GM19452 (cell line): ENCODE data around the gene WWOX.

Experiments
- ATAC-seq: cut with Tn5 transposase; IDR thresholded peaks from one replicate; pipeline ENCODE4 v1.9.1; 2021; ENCODE audit not compliant: unreplicated experiment

The WWOX gene

DNA sequence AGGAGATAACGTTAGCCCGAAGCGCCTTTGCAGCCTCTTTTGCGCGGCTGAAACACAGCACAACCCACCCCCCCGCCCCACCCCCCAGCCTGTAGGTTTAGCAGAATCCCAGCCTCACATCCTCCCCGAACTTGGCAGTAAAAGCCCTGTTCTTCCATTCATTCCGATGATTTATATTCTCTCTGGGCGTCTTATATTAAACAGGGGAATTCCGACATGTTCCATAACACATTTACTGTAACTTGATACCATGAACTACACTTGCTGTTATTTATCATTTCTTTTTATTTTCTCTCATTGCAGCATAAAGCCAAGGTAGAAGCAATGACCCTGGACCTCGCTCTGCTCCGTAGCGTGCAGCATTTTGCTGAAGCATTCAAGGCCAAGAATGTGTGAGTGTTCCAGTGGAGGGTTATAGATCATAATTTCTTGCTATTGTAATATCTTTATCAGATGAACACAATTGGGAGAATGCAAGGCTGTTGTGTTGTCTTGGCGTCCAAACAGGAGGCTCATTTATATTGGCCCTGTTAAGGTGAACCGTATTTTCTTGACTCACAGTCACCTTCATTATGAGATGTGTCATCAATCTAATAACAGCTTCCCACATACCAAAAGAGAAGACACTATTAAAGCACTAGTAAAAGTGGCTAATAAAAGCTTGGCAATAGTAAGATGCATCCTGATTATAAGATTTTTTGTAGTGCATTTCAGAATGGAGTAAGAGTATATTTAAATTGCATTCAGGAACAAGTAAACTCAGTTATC lies 287.3 kb downstream of the WWOX start:
- ATAC-seq: no peak

DNA sequence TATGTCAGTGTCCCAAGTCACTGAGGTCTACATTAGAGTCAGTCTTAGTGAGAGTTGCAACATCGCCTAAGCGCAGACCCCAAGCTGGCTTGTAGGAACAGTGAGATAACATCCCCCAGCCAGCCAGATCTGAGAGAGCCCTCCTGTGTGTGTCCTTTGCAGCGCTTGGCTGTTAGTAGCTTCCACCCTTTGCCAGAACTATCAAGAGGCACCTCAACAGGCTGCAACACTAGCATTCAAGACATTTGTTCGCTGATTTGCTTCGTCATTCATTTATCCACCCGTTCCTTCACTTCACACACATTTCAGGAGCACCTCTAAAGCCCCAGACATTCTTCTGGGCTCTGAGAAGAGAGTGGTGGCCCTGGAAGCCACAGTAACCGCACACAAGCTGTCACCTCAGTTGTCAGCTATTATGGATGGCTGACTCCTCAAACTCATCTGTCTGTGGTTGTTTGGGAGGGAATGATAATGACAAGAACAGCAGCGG lies 289.6 kb downstream of the WWOX start:
- ATAC-seq: no peak

DNA sequence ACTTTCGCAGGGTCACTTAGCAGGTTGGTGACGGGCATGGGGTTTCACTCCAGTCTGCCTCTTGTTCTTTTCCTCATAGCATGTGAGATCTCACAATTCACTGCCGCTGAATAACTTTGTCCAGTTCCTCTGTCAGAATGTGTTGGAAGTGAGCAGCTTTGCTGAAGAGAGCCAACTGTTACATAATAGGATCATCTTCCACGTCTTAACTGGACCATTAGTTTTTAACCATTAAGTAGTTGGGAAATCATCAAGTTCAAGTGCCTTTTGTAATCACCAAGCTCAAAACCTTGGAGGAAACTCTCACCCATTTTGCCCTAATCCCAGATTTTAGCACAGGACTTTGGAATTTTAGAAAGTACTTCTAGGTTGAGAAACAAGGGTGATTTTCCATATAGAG lies 290.6 kb downstream of the WWOX start:
- no peak for ATAC-seq

DNA sequence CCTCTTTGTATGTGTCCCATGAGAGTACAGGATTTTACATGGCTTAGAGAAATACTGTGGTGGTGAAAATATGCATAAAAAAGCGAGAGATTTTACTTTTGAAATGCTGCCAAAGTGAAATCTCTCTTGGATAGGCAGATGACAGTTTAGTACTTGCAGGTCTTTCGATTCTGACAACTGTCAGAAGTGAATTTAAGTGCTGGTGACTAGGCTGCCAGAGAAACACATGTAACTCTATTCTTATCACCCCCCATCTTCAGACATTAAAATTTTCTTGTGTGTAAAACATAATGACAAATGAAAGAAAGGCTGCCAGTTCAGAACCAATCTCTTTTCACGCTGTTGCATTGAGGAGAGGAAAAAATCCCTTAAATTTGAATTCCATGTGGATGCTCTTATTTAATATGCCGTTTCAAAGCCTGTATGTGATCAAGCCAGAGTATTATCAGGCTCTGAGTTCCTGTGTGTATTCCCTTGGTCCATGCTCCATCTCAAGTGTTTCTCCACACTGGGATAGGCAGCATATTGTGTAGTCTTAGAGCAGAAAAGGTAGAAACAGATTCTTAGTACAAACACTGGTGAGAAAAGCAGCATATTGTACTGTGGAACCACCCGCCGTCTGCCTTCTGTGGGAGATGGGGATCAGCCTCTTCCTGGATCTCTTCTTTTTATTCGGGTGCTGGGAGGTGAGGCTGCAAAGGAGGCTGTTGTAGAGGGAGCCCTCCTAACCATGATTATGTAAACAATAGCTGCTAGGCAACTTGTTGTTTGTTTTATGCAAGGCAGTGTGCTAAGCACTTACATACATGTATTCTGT lies 291.3 kb downstream of the WWOX start:
- no peak for ATAC-seq

DNA sequence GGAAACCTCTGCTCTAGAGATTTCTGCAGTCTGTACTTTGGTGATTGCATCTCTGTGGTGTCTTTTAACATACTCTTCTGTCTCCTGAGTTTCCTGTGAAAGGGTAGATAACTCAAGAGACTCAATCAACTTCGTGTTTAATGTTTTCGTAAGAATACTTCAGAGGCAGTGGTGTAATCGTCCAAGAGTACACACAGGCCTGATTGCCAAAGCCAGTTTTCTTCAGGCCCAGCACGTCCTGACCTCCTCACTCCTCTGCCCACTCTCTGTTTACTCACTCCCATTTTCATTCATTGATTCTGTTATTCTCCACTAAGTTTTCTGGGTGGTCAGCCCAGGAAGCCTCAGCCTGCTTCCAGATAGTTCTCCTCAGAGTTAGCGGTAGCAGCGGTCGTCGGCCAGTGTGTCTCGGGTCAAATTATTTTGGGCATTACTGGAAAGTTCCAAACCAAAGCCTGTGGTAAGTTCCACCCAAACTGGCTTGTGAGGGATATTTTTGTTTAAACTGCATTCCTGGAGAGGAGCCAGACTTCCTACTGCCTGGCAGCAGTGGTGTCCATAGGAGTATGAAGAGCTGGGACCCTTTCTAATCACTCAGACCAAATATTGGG lies 293.2 kb downstream of the WWOX start:
- no peak for ATAC-seq

DNA sequence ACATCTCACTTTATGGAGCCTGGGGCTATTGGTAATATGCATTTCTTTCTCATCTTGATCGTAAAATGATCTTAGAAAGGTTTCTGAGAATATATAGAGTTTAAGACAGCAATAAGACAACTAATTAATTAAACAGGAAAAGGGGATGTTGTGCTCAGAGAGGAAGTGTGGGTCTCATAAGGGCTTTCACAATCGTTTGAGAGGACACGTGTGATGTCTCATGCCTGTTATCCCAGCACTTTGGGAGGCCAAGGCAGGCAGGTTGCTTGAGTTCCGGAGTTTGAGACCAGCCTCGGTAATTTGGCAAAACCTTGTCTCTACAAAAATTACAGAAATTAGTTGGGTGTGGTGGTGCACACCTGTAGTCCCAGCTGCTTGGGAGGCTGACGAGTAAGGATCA lies 295.6 kb downstream of the WWOX start:
- ATAC-seq: no peak

DNA sequence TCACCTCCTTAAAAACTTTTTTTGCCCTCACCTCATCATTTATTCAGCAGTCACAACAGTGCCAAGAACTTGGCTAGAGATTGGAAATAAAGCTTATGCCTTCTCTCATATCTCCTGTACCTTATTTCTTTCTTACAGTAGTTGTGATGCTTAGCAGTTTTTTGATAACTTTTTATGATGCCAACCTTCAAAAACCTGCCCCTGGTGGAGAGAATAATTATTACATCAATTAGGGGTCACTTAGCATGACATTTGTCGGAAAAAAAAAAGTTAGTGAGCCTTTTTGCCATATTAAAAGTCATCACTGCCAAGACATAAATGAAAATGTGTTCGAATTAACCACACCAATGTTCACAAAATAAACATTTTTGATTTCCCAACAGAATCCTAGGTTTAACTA lies 296.6 kb downstream of the WWOX start:
- ATAC-seq: no peak

DNA sequence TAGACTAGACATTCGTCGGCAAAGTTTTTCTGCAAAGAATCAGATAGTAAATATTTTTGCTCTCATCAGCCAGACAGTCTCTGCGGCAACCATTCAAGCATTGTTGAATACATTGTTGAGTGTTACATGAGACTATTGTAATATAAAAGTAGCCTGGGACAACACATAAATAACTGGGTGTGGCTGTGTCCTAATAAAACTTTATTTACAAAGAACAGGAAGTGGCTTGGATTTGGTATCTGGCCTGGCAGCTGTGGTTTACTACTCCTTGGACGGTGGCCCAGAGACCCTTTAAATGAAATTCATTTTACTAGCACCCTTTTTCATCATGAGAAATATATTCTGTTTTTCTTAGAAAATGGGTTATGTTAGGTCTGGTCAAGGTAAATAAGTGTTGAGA lies 297.2 kb downstream of the WWOX start:
- no peak for ATAC-seq

DNA sequence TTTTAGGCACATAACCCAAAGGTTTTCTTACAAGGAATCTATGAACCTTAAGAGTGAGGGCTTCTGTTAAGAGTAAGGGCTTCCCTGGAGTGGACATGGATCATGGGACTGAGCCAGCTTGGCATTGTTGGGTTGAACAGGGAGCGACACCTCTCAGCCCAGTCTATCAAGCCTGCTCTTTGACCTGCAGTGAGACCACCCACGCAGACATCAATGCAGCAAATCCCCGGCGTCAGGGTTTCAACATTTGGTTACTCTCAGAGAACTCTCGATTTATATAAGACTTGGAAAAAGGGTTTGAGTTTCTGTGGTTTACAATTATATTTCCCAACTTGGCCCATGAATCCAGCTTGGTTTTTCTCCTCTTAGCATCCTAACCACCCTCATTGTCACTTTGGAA lies 299.9 kb downstream of the WWOX start:
- no peak for ATAC-seq

DNA sequence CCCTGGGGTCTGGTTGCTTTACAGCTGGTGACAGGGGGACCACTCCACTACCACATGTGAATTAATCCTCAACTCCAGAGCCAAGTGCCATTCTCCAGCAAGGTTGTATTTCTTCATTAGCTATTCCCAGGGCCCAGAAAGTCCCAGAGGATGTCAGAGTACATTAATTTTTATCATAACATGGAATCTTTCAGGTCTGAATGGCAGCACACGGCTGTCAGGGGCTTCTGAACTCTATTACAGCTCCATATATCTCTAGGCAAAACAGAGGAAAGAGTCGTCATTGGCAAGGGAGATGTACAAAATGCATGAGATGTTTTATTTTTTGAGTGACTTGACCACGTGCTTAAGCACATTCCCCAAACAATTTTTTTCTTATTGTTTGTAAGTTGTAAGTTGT lies 303.4 kb downstream of the WWOX start:
- no peak for ATAC-seq

DNA sequence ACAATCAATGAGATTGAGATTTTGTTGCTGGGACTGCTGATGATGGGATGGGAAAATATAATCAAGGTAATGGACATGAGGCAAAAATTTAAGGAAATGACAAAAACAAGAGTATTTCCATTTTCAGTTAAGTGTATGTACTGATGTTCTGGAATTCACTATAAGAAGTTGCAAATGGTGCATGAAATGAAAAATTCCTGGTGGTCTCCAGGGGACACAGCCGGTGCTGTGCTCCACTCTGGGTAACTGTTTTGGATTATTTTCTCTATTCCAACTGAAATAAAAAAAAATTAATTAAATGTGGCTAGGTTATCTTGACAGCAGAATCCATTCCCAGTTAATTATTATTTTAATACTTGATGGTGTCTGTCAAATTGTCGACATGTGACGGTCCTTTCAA lies 305.6 kb downstream of the WWOX start:
- no peak for ATAC-seq

DNA sequence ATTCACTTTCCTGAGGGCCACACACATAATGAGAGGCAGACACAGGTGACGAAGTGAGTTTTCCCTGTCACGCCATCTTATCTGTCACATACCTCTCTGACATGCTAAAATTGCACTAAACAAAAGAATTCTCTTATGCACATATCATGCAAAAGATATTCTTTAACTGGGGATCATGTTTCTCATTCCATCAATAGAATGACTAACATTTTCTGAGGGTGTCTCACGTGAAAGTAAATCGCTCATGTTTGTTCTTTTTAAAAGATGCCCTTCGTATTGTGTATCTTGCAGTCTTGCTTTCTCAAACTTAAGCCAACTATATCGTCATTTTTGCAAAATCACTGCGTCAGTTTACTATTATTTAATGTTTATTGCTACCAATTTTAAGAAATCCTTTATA lies 306.4 kb downstream of the WWOX start:
- ATAC-seq: no peak

DNA sequence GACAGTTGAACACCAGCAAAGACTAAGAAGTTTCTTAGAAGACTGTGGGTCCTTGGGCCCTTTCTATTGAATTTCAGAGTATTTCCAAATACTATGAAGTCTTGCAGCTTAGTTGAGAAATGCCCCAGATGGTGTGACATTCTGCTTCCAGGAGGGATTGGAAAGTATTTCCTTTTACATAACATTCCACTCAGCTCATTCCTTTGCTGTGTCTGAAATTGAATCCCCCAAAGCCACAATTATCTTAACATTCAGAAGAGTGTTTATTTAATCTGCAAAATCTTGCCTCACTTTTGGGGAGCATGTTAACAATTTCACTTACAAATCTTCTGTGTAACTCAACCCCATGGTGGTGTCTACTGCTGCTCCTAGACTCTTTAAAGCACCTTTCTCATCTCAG lies 307.7 kb downstream of the WWOX start:
- ATAC-seq: no peak

DNA sequence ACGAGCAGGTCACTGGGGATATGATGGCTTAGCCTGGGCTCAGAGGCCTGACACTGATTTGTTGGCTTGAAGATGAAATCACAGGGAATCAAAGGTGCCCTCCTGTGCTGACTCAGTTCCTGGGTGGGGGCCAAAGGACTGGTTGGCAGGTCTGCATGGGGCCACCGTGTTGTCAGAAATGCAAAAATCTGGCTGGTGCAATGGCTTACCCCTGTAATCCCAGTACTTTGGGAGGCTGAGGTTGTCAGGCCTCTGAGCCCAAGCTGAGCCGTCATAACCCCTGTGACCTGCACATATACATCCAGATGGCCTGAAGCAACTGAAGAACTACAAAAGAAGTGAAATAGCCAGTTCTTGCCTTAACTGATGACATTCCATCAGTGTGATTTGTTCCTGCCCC lies 314.2 kb downstream of the WWOX start:
- no peak for ATAC-seq

DNA sequence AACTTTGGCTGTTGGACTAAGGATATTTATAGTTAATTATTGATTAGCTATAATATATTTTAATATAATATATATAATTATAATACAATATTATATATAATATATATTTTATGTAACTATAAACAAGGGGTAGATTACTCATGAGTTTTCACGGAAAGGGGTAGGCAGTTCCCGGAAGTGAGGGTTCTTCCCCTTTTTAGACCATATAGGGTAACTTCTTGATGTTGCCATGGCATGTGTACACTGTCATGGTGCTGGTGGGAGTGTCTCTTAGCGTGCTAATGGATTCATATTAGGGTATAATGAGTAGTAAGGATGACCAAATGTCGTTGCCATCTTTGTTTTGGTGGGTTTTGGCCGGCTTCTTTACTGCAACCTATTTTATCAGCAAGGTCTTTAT lies 315.6 kb downstream of the WWOX start:
- no peak for ATAC-seq

DNA sequence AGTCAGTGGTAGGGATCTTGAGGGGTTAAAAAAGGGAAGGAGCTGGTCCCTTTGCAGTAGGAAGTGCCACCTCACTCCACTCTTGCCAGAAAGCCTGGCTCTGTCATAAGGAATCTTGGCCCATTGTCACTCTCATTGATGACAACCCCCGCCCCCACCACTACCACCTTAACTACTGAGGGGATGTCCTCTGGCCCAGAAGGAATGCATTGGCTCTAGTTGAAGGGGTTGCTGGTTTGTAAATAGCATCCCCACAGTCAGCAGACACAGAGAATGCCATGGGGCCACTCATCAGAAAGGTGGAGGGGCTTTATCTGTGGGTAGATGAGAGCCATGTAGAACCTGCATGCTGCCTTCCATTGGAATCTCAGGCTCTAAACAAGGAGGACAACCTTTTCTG lies 316.2 kb downstream of the WWOX start:
- no peak for ATAC-seq

DNA sequence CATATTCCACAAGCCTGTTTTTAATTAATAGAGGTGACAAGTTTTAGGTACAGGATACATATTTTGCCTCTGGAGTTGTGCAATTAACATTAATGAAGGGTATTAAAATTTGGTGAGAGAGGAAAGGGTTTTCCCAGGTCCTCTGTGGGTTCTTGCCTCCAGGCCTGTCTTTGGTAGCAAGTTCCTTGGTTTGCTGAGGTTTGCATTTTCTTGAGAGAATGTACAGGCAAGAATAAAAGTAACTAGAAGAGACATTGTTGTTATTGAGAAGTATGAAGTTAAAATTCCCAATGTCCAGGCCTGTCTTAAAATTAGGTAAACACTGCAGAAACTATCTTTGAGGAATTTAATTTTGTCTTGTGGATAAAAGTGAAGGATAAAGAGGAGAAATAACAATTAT lies 316.9 kb downstream of the WWOX start:
- no peak for ATAC-seq

DNA sequence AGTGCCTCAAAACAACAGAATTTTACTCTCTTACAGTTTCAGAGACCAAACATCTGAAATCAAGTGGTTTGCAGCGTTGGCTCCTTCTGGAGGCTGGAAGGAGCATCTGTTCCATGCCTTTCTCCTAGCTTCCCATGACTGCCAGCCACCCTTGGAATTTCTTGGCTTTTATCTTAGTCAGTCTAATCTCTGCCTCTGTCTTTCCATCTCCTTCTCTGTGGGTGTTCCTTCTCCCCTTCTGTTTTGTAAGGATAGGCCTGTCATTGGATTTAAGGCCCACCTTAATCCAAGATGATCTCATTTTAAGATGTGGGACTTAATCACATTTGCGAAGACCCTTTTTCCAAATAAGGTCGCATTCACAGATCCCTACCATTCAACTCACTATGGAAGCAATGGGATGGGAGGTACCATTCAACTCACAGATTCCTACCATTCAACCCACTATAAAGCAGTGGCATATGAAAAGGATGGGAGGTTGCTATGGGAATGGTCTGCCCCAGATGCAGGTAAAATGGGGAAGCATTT lies 321.8 kb downstream of the WWOX start:
- no peak for ATAC-seq

DNA sequence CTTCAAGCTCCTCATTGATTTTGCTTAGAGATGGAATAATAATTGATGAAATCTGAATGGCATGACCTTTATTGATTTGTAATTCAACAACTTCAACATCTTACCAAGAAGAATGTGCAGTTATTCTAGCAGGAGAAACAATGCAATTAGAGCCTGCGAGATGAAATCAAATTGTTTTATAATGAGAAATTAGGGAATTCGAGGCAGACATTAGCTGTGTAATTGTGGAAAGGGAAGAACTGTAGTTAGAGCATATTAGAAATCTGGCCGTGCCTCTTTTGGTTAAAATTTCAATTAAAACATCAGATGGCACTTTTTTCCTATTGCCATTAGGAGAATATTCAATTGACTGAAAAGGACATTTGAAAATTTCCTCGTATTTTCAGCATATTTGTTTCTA lies 325.8 kb downstream of the WWOX start:
- no peak for ATAC-seq

DNA sequence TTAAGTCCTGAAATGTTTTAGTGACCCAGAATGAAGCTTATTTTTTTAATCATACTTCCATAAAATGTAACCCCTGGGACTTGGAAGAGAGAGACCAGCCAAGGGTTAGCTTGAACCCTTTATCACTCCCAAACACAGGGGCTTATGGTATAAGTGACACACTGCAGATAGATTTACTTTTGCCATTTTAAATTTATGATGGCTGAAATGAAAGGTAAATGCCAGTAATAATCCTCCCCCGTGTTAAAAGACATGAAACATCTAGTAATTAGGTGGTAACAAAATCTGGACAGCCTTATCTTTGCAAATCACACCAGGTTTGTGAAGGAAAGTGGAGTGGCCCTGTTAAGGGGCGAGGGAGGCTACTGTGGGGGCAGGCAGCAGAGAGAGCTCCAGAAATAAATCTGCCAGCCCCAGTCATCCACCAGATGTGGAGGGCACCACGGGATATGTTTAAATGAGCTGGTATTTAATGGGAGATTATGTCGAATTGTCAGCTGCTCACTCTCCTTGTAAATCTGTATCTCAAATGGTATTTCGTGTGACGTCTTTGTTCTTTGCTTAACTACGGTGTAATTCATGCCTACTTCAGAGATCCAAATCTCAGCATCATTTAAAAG lies 326.5 kb downstream of the WWOX start:
- no peak for ATAC-seq

DNA sequence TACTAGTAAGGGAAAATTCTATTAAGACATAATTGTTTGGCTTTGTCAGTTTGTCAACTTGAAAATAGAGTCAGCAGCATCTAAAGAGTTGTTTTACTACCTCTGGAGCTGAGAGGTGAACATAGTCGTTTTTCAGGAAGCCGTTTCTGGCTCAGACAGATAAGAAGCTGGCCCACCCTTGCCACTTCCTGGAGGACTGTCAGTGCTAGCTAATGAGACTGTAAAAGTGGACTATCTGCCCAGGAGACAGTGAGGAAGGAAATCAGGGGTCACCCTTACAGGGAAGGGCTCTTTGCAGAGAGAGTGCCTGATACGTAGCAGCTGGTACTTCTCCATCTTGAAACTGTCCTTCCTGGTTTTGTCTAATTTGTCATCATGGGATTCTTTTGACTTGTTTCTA lies 328.7 kb downstream of the WWOX start:
- ATAC-seq: no peak
